TTC549 (cell line): ENCODE data around the gene TRAPPC5.

Experiments
- FAIRE-seq: peaks from 2 replicates; lab custom pipeline; 2012; peaks lifted over from hg19 to GRCh38; lab: Jason Lieb, UNC

TRAPPC5 gene

DNA sequence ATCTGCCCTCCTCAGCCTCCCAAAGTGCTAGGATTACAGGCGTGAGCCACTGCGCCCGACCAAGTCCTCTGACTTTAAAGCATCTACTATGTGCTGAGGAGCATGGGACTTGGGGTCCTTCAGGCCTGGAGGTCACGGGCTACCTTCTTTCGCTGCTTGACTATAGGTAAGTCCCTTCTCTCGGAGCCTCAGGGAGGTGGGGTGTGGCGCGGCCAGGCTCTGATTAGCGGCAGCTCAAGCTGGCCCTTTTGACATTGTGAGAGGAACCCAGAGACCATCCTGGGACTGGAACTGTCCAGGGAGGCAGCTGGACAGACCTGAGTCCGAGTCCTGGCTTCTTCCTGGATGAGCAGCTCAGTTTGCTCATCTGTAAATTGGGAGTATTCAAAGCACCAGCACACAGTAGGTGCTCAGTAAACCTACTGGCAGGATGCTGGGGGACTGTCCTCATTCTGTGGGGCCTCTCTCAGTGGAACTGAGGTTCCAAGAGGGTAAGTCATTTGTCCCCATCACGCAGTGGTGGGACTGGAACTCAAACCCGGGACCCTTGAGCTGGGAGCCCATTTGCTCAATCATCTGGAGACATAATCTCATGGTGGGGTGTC is 20.5 kb downstream of the TRAPPC5 start:
- no peak for FAIRE-seq

DNA sequence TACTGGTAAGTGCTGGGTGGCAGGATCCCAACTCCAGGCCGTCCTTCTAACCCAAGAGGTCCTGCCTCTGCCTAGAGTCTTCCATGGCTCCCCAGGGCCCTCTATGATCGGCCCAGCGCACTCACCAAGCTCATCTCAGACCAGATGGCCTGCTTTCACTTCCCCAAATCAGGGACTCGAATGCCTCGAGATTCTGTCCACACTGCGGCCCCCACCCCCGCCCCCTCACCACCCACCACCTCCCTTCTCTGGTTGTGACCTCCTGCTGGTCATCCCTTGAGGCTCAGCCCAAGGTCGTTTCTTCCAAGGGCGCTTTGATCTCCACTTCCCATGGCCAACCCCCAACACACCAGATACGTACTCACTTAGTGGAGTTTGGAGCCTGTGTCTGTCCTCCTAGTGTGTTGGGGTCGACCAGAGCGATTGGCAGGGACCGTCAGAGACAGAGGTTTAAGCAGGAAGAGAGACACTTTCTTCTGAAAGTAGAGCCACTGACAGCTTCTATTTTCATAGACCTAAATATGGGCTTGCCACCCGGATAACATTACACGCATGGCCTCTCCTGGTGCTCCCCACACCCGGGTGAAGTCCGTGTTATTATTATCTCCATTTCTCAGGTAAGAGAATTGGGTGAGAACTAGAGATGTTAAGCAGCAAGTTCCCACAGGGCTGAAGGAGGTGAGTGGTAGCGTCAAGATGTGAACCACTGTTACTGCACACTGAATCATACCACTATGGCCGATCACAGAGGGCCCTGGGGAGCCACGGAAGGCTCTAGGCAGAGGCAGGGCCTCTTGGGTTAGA is 21.2 kb downstream of the TRAPPC5 start, which contains the start of gene FCER2:
Gene FCER2, minus strand, starts transcription at position 478 of the 804 bp plus-strand sequence. CDS start 2,371 bp downstream, outside the sequence.
- no peak for FAIRE-seq

DNA sequence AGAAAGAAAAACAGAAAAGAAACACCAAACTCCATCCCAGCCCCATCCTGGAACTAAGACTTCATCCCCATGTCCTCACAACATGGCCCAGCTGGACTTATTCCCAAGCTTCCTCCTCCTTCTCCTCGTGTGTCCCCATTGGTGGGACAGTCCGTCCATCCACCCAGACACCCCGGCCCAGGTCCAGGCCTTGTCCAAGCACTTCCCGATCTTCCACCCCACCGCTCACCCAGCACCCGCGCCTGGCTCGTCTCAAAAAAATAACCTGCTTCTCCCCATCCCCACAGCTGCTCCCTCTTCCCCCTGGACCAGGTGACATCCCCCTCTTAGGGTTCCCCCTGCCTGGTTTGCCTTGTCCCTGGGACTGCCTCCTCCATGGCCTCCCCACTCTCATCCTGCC is 22.7 kb downstream of the TRAPPC5 start:
- no peak for FAIRE-seq

DNA sequence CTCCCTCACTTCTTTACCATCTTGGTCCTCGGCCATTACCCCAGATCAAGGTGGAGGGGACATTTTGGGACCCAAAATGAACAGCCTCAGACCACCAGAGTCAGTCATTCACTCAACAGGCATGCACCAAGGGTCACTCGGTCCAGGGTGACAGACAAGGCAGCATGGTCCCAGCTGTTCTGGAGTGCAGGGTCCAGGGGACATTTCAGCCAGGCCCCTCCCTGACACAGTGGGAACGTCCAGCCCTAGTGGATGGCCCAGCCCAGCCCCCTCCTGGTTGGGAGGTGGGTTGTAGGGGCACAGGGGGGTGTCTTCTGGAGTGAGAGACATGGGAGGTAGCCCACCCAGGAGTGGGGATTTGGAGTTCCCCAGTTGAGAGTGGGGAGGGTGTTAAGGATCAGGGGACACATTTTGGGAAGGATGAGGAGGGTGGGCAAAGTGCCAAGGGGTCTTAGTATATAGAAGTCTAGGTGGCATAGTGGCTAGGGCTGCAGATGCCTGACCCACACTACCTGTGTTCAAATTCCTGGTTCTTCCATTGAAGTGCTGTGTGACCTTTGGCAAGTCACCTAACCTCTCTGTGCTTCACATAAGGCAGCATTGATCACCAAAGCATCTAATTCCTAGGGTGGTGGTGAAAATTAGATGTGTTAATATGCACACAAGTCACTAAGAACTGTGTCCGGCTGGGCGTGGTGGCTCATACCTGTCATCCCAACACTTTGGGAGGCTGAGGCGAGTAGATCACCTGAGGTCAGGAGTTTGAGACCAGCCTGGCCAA is 23.8 kb downstream of the TRAPPC5 start:
- no peak for FAIRE-seq

DNA sequence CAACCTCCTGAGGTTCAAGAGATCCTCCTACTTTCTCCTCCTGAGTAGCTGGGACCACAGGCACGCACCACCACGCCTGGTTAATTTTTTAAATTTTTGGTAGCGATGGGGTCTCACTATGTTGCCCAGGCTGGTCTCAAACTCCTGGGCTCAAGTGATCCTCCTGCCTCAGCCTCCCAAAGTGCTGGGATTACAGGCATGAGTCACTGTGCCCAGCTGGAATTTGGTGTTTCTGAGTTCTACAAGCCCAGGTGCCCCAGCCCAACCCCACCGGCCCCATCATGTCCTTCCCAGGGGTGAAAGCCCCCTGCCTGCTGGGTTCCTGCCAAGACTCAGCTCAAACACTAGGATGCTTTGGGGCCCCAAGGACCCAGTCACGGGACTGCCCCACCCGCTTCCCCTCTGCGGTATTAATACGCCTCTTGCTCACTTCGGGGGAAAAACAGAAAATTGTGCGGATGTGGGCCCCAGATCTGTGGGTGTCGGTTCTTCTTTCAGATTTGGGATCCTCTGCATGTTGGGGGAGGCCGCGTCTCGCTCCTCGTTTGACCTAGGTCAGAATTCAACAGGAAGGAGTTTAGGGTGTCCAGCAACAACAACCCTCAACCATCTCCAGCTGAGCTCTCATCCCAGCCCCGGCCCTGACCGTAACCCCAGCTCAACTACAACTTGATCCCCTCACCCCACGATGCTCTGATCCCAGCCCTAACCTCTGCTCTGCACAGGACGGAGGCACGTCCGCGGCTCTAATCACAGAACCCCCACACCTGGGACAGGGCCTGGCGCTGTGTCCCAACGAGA is 25.0 kb downstream of the TRAPPC5 start:
- FAIRE-seq, result no peak

DNA sequence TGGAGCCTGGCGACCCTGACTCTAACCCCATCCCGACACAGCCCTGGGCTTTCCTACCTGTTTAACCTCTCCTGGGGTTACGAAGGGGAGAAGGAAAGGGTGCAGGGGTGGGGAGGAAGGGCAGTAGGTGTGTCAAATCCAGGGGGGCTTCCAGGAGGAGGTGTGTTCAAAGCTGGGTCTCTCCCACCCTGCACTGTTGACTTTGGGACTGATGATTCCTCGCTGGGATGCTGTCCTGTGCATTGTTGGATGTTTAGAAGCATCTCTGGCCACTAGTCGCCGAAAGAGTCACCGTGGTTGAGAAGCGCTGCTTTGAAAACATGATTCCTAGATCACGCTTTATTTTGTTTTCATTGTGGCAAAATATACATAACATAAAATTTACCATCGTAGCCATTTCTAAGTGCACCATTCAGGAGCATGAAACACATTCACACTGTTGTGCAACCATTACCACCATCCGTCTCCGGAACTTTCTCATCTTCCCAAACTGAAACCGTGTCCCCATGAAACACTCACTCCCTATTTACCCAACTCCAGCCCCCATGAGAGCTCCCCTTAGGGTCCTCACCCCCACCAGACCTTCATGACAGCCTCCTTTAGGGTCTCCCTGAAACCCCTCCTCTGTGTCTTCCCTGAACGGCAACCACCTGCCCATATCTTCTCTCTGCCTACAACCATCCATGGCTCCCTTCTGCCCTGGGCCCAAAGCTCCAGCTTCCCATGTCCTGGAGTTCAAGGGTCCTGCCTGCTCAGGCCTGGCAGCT is 25.7 kb downstream of the TRAPPC5 start:
- FAIRE-seq, result no peak

DNA sequence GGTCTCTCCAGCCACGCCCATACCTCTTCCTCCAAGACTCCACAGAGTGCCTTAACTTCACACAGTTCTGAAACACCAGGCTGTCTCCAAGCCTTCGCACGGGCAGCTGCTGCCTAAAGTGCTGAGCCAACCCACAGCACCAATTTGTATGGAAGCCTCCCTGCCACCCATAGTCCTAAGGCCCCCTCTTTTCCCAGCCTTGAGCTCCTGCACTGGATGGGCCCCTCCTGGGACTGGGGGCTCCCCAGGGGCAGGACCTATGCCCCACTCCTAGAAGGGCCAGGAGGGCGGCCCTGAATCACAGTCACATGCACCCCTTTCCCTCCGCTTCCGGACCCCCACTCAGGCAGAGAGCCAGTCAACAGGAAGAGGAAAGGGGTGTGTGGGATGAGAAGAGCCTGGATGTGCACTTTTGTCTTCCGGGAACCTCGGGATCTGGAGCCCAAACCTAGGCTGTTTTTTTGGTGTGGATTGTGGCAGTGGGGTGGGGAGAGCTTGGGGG is 26.4 kb downstream of the TRAPPC5 start:
- no peak for FAIRE-seq

DNA sequence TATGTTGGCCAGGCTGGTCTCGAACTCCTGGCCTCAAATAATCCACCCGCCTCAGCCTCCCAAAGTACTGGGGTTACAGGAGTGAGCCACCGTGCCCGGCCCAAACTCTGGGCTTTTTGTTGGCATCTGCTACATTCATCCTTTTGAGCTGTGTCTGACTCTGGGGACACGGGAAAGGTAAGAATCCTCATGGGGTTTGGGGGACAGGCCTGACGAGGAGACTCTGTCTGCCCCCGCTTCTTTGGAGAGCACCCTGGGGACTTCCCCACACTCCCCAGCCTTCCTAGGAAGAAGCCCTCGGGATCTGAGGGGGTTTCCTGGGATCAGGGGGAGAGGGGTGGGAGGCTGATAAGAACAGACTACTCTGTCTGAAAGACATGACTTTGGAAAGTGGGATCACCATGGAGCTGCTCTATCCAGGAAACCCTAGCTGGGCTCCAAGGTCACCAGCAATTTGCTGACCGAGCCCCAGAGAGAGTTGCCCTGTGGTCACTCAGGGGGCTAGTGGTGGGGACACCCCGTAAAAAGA is 29.4 kb downstream of the TRAPPC5 start:
- no peak for FAIRE-seq

DNA sequence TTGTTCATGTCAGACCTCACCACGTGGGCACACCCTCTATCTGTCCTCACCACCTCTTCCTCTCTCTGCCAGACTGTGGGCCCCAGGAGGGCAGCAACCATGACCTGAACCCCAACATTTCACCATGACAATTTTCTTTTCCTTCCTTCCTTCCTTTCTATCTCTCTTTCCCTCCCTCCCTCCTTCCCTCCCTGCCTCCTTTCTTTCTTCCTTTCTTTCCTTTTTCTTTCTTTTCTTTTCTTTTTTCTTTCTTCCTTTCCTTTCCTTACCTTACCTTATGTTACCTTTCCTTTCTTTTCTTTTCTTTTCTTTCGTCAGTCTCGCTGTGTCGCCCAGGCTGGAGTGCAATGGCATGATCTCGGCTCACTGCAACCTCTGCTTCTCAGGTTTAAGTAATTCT is 30.0 kb downstream of the TRAPPC5 start:
- FAIRE-seq, result no peak

DNA sequence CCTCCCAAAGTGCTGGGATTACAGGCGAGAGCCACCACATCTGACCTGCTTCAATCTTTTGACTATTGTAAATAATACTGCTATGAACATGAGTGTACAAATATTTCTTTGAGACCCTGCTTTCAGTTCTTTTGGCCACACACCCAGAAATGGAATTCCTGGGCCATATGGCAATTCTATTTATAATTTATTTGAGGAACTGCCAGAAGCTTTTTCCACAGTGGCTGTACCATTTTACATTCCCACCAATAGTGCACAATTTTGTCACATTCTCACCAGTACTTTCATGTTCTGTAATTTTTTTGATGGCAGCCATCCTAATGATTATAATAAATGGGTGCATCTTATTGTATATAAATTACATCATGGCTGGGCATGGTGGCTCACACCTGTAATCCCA is 35.0 kb downstream of the TRAPPC5 start:
- FAIRE-seq, result no peak

DNA sequence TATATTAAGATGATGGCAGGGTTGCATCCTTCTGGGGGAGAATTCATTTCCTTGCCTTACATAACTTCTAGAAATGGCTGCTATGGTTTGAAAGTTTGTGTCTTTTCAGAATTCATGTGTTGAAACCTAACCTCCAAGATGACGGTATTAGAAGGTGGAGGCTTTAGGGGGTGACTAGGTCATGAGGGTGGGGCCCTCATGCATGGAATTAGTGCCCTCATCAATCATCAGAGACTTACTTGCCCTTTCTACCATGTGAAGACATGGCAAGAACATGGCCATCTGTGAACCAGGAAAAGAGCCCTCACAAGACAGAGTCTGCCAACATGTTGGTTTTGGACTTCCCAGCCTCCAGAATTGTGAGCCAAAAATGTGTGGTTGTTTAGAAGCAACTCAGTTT is 36.1 kb downstream of the TRAPPC5 start:
- FAIRE-seq, result no peak

DNA sequence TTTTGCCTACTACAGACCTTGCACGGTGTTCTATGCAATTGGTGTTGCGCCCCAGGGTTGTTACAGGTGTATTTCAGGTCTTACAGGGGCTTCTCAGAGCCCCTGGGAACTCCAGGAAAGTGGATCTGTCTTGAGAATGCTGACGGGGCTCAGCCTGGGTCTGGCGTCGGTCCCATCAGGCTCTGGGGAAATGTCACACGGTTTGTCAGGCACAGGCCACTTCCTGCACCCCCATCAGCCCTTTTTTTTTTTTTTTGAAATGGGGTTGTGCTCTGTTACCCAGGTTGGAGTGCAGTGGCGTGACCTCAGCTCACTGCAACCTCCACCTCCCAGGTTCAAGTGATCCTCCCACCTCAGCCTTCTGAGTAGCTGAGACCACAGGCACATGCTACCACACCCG is 38.0 kb downstream of the TRAPPC5 start:
- FAIRE-seq, result no peak

DNA sequence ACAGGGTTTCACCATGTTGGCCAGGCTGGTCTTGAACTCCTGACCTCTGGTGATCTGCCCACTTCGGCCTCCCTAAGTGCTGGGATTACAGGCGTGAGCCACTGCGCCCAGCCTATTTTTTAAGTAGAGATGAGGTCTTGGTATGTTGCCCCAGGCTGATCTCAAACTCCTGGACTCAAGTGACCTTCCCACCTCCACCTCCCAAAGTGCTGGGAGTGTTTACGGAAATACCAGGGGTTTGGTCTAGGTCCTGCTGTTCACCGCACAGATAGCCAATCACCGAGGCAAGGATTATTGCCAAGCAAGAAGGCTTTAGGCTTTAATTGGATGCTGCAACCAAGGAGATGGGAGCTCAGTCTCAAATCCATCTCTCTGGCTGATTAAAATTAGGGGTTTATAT is 39.7 kb downstream of the TRAPPC5 start:
- no peak for FAIRE-seq

DNA sequence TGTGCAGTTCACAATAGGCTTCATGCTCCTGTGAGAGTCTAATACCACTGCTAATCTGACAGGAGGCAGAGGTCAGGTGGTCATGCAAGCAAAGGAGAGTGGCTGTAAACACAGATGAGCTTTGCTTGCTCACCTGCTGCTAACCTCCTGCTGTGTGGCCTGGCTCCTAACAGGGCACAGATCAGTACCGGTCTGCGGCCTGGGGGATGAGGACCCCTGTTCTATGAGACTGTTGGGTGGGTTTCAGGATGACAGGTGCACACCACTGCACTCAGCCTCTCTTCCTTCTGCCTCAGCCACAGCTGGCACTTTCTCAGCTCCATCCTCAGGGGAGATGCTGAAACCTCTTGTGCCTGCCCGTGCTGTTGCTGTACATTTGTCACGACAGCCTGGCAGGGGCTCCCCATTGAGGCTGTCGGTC is 41.6 kb downstream of the TRAPPC5 start:
- FAIRE-seq, result no peak

DNA sequence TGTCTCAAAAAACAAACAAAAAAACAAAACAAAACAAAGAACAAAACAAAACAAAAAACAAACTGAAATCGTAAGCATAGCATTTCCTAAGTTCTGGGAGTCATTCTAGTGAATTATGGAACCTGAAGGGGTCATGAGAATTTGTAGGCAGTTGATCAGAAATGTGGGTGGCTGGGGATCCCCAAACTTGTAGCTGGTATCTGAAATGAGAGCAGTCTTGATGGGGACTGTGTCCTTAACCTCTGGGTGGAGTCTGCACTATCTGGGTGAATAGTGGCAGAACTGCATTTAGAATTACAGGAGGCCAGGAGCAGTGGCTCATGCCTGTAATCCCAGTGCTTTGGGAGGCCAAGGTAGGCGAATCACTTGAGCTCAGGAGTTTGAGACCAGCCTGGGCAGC is 45.2 kb downstream of the TRAPPC5 start:
- FAIRE-seq, result no peak

DNA sequence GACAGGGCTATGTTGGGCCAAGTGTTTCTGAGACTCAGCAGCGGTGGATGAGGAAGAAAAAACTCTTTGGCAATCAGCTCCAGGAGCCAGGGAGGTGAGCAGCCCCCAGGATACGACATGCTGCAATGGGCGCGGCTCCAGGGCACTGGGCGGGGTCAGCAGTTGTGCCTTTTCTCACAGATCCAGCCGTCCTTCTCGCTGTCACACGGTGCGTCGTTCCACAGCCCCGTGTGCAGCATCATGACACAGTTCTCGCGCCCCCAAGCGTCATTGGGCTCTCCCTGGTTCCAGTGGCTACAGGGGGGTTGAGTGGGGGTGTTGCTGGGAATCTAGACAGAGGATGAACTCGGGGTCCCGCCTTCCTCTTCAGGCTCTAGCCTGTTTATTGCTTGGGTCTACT is 48.6 kb downstream of the TRAPPC5 start:
- no peak for FAIRE-seq

DNA sequence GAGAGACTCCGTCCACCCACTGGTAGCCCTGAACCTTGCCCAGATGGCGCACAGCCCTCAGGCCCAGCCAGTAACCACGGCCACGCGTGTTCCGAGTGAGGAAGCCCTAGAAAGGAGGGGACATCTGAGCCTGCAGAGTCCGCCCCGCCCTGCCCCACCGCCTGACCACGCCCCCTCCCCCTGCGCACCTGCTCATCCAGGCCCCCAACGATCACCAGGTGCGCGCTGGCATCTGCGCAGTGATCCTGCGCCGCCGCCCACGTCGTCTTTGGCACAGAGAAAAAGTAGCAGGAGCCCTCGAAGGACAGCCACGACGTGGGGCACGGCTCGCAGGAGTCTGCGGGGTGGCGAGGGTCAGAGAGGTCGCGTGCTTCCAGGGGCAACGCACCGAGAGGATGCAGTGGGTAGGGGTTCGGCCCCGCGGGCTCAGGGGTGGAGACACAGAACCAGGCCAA is 49.2 kb downstream of the TRAPPC5 start:
- FAIRE-seq, result no peak

DNA sequence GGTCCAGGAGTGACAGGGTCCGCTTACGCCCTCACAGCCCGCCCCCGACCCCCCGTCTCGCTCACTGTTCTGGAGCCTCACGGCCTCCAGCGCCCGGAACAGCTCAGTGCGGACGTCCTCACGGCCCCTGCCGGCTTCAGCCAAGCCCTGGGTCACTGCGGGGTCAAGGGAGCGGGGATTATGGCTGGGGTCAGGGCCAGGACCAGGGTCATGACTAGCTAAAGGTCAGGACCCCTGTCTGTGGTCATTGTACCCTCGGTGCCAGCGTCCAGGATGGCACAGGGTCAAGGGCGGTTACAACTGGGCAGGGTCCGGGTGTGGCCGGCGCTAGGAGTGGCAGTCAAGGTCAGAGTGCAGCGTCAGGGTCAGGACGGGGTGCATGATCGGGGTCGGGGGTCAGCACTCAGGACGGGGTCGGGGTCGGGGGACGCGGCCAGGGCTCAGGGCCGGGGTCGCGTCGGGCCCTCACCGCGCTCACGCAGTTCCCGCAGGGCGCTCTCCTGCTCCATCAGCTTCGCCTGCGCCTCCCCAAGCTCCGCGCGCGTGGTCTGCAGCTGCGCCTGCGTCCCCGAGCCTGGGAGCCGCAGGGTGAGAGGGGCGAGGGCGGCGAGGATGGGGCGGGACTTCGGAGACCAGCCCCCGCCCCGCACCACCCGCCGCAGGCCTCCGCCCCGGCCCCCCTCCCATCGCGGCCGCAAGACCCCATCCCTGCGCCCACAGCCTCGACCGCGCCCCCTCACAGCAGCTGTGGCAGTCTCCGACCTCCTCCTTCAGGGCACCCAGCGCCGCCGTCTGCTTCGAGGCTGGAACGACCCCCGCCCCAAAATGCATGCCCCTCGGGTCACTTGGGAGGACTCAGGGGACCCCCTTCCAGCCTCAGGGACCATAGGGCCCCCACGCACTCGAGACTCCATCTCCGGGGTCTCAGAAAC is 49.9 kb downstream of the TRAPPC5 start:
- FAIRE-seq, result no peak

DNA sequence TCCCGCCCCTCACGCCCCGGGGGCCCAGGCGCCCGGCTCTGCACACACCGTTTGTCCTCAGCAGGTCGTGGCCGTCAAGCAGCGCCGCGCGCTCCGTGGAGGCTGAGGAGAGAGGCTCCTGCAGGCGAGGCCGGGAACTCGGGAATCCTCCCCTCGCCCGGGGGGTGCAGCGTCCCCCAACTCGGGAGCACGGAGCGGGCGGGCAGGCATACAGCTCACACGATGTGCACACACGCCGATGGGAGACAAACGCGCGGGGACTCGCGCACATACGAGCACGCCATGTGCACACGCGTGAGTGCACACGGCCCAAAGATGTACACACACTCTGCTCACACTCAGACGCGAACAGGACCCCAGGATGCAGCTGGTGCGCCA is 50.6 kb downstream of the TRAPPC5 start:
- FAIRE-seq, result no peak

DNA sequence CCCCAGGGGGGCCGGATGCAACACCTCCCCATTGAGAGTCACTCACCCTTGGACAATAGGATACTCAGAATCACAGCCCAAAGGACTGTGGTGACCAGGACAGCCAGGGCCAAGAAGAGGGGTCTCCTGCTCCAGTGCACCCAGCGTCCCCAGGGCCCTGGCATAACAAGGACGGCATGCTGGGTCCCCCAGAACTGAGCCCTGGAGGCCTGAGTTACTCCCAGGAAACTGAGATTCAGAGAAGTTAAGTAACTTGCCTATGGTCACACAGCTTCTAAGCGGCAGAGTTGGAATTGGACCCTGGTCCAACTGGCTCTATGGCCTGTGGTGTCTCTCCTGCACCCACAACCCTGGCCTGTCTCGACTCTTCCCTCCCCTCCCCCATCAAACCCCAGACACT is 51.0 kb downstream of the TRAPPC5 start:
- no peak for FAIRE-seq
